K562 (cell line): ENCODE results near the gene ASB6. TPM values are rescaled to one million over a fixed set of nuclear protein-coding genes. Genes with fewer than 3 reads are reported as not detected.

Experiments used
- ATF7 ChIP-seq: fragments of 450-650 bp; IDR thresholded peaks from 2 replicates; pipeline ENCODE4 v1.7.1; 2014; ENCODE audit warnings: mild to moderate bottlenecking, moderate library complexity
- CBX1 ChIP-seq: sonication (generic); IDR thresholded peaks from 2 replicates; pipeline ENCODE4 v1.6.1; 2016; ENCODE audit warnings: antibody characterized with exemption, low read depth, mild to moderate bottlenecking
- CEBPB ChIP-seq: fragments of 450-650 bp; IDR thresholded peaks from 2 replicates; pipeline ENCODE4 v1.6.1; 2016; ENCODE audit warnings: missing genetic modification characterization, missing compliant biosample characterization
- CEBPG ChIP-seq, 3 experiments: fragments of 200-800 bp in 1 of 3; sonication (Bioruptor generic) in 1 of 3; sonication (generic) in 1 of 3; formaldehyde crosslinking in 1 of 3; IDR thresholded peaks in 2 of 3; conservative IDR thresholded peaks in 1 of 3; 2 replicates each; pipeline versions ENCODE4 v1.6.1 to v1.8.0; 2016 to 2022; ENCODE audit warnings: missing compliant biosample characterization in 2 of 3, missing genetic modification characterization in 2 of 3, mild to moderate bottlenecking in 1 of 3, missing genetic modification reagents in 1 of 3
- DMBX1 ChIP-seq: fragments of 250-450 bp; sonication (Bioruptor Pico); IDR thresholded peaks from 2 replicates; pipeline ENCODE4 v1.8.0; 2022; ENCODE audit warnings: inconsistent platforms, mild to moderate bottlenecking, moderate library complexity, borderline replicate concordance
- GABPA ChIP-seq: fragments of 200-800 bp; sonication (Bioruptor generic); conservative IDR thresholded peaks from 2 replicates; pipeline ENCODE4 v1.6.1; 2016; ENCODE audit warnings: low read depth, missing genetic modification characterization, missing compliant biosample characterization
- GTF3C2 ChIP-seq: IDR thresholded peaks from 3 replicates; pipeline ENCODE4 v1.6.1; 2011; ENCODE audit warnings: borderline replicate concordance, mild to moderate bottlenecking, moderate library complexity; ENCODE audit not compliant: insufficient read length; ENCODE audit errors: extremely low read depth
- IRF9 ChIP-seq: fragments of 450-650 bp; IDR thresholded peaks from 2 replicates; pipeline ENCODE4 v1.6.1; 2016; ENCODE audit warnings: missing biosample characterization, missing genetic modification characterization
- MCM3 ChIP-seq: fragments of 450-650 bp; IDR thresholded peaks from 2 replicates; pipeline ENCODE4 v1.6.1; 2016
- NBN ChIP-seq: fragments of 450-650 bp; IDR thresholded peaks from 2 replicates; pipeline ENCODE4 v1.6.1; 2016; ENCODE audit warnings: low read depth, mild to moderate bottlenecking
- NEUROD1 ChIP-seq: fragments of 150-350 bp; IDR thresholded peaks from 2 replicates; pipeline ENCODE4 v1.6.1; 2014; ENCODE audit warnings: borderline replicate concordance, low read length, low read depth; ENCODE audit not compliant: partially characterized antibody
- NR0B1 ChIP-seq: fragments of 450-650 bp; IDR thresholded peaks from one replicate; pipeline ENCODE4 v1.6.1; 2018; ENCODE audit warnings: mild to moderate bottlenecking, moderate library complexity; ENCODE audit not compliant: partially characterized antibody
- NUFIP1 ChIP-seq: fragments of 450-650 bp; IDR thresholded peaks from 2 replicates; pipeline ENCODE4 v1.6.1; 2018; ENCODE audit not compliant: partially characterized antibody
- PHF20 ChIP-seq: fragments of 450-650 bp; IDR thresholded peaks from 2 replicates; pipeline ENCODE4 v1.6.1; 2018; ENCODE audit not compliant: partially characterized antibody
- PHTF2 ChIP-seq: fragments of 250-450 bp; sonication (Bioruptor Pico); IDR thresholded peaks from 2 replicates; pipeline ENCODE4 v1.5.0; 2021; ENCODE audit warnings: mild to moderate bottlenecking
- PKNOX1 ChIP-seq: fragments of 450-650 bp; IDR thresholded peaks from 2 replicates; pipeline ENCODE4 v1.6.1; 2016
- PML ChIP-seq: IDR thresholded peaks from 2 replicates; pipeline ENCODE4 v1.6.1; 2012; ENCODE audit warnings: low read length, inconsistent platforms
- RBM14 ChIP-seq: fragments of 200-400 bp; formaldehyde crosslinking; IDR thresholded peaks from 2 replicates; pipeline ENCODE4 v1.6.1; 2018; ENCODE audit warnings: low read depth, mild to moderate bottlenecking, low read length, moderate library complexity, borderline replicate concordance; ENCODE audit not compliant: insufficient read depth
- RBM39 ChIP-seq: fragments of 200-400 bp; formaldehyde crosslinking; optimal IDR thresholded peaks from 2 replicates; pipeline ENCODE3; 2018; ENCODE audit warnings: low read depth, low read length
- TAL1 ChIP-seq: fragments of 450-650 bp; IDR thresholded peaks from 2 replicates; pipeline ENCODE4 v1.6.1; 2016; ENCODE audit warnings: mild to moderate bottlenecking
- TCF7 ChIP-seq: sonication (generic); IDR thresholded peaks from 2 replicates; pipeline ENCODE4 v1.6.1; 2016; ENCODE audit warnings: antibody characterized with exemption, borderline replicate concordance
- YBX1 ChIP-seq: fragments of 450-650 bp; IDR thresholded peaks from 2 replicates; pipeline ENCODE4 v1.7.1; 2016; ENCODE audit warnings: mild to moderate bottlenecking
- ZNF239 ChIP-seq: fragments of 250-450 bp; sonication (Bioruptor Pico); IDR thresholded peaks from 2 replicates; pipeline ENCODE4 v1.4.0; 2020; ENCODE audit warnings: mild to moderate bottlenecking
- ZNF3 ChIP-seq: fragments of 250-450 bp; sonication (Bioruptor Pico); IDR thresholded peaks from 2 replicates; pipeline ENCODE4 v1.5.0; 2021; ENCODE audit warnings: mild to moderate bottlenecking, moderate library complexity
- ZNF707 ChIP-seq: fragments of 250-450 bp; sonication (Bioruptor Pico); conservative IDR thresholded peaks from 2 replicates; pipeline ENCODE4 v1.8.0; 2022; ENCODE audit warnings: inconsistent platforms, mild to moderate bottlenecking, moderate library complexity
- polyA plus RNA-seq, 8 experiments: library from polyadenylated mRNA; depleted of rRNA in 4 of 8; stranded (reverse) in 5 of 8; unstranded in 3 of 8; fragments of >200 nt; fragmentation: Nextera tagmentation in 2 of 8; fragmentation: Illumina TruSeq in 1 of 8; extraction: Ambion mirVana in 2 of 8; extraction: Trizol in 1 of 8; gene quantifications; 2 replicates each; pipeline versions ENCODE4 v1.2.1 to v1.2.3, GENCODE V29; 2011 to 2014; ENCODE audit warnings: inconsistent platforms in 1 of 8, missing spikeins in 1 of 8
- total RNA-seq, 7 experiments: library from RNA; depleted of rRNA in 6 of 7; stranded (reverse); fragments of >200 nt in 6 of 7; fragmentation: Illumina TruSeq in 2 of 7; extraction: Trizol in 2 of 7; gene quantifications; 2 replicates each; pipeline versions ENCODE4 v1.2.1 to v1.2.3, GENCODE V29; 2011 to 2021; ENCODE audit warnings: low replicate concordance in 1 of 7

ASB6 gene
- total and polyA plus RNA-seq, 9 of the 15 experiments (the other 6 are each of a cell fraction or from before 2014, with no cell fraction given): 0.92 to 17.8 (median 11.3) TPM

GRCh38 chr9:129624947-129625346 lies 17.0 kb downstream of the ASB6 start (continued):
- TF ChIP-seq IRF9 (tag) (no peak), CBX1 (no peak), ZNF3 (CRISPR knock-in tag) (no peak), TAL1 (no peak), NBN (no peak), ATF7 (0 out of 2 replicates have a peak, but pooled peaks have one; percentile 37), NUFIP1 (no peak), NR0B1 (no peak), GTF3C2 (no peak), PKNOX1 (peak; percentile 61), CEBPB (peak; percentile 94), RBM14 (no peak), RBM39 (no peak), GABPA (tag) (no peak), YBX1 (no peak), CEBPG (CRISPR knock-in tag; IDR thresholded peaks at IDR 0.05) (peak; percentile 62; the same call in 1 of the 2 replicates), CEBPG (tag; conservative IDR thresholded peaks at IDR 0.05 in 1 of 2, IDR thresholded peaks at IDR 0.05 in 1 of 2) (peak; percentile 75 to 83), ZNF707 (CRISPR knock-in tag) (no peak), PHTF2 (CRISPR knock-in tag) (no peak), PML (no peak), TCF7 (no peak), DMBX1 (no peak), ZNF239 (CRISPR knock-in tag) (no peak), MCM3 (no peak), PHF20 (no peak), NEUROD1 (peak; percentile 21)
